Mucosa of rectum (tissue), 2 donors: Measurements from ENCODE around the gene OPHN1.
"Not testable (repeated sequence)": the region's sequence is repeated elsewhere in the genome, so short reads cannot be mapped to it uniquely, and the experiment has no call there.

Experiments used
- H3K27ac ChIP-seq, 2 donors: one replicate each; pipeline ENCODE4 v1.7.0; 2013; ENCODE audit warnings: inconsistent platforms in 2 of 2, low read depth in 2 of 2, low read length in 2 of 2
- H3K27me3 ChIP-seq, 2 donors: one replicate each; pipeline ENCODE4 v1.7.0; 2013; ENCODE audit warnings: low read length in 2 of 2; ENCODE audit not compliant: control insufficient read depth in 2 of 2, insufficient read depth in 2 of 2
- H3K36me3 ChIP-seq, 2 donors: one replicate each; pipeline ENCODE4 v1.7.0; 2013; ENCODE audit warnings: low read length in 2 of 2; ENCODE audit not compliant: control insufficient read depth in 2 of 2, insufficient read depth in 2 of 2
- H3K4me1 ChIP-seq, 2 donors: one replicate each; pipeline ENCODE4 v1.7.0; 2013; ENCODE audit warnings: low read length in 2 of 2, mild to moderate bottlenecking in 1 of 2; ENCODE audit not compliant: control insufficient read depth in 2 of 2, insufficient read depth in 2 of 2
- H3K4me3 ChIP-seq, 2 donors: one replicate each; pipeline ENCODE4 v1.7.0; 2013; ENCODE audit warnings: low read length in 2 of 2
- H3K9ac ChIP-seq, 2 donors: one replicate each; pipeline ENCODE4 v1.7.0; 2013; ENCODE audit warnings: low read length in 2 of 2, low read depth in 1 of 2, mild to moderate bottlenecking in 1 of 2
- H3K9me3 ChIP-seq, 2 donors: one replicate each; pipeline ENCODE4 v1.7.0; 2013; ENCODE audit warnings: low read length in 2 of 2; ENCODE audit not compliant: control insufficient read depth in 2 of 2
- donor health status: healthy.
- donor health status: Normal muscosa, but diverticular disease.

OPHN1 gene

GRCh38 chrX:68284281-68284904 is 148.9 kb downstream of the OPHN1 start:
- no peak overlapping the region for H3K4me3 ChIP-seq
- no peak overlapping the region for H3K9ac ChIP-seq
- no peaks in the 10 kb centered on the region for H3K27me3 ChIP-seq
- H3K9me3 ChIP-seq, result no peaks in the 10 kb centered on the region
- no peaks in the 10 kb centered on the region for H3K4me1 ChIP-seq
- H3K36me3 ChIP-seq, result no peaks in the 10 kb centered on the region
- no peak overlapping the region for H3K27ac ChIP-seq

DNA sequence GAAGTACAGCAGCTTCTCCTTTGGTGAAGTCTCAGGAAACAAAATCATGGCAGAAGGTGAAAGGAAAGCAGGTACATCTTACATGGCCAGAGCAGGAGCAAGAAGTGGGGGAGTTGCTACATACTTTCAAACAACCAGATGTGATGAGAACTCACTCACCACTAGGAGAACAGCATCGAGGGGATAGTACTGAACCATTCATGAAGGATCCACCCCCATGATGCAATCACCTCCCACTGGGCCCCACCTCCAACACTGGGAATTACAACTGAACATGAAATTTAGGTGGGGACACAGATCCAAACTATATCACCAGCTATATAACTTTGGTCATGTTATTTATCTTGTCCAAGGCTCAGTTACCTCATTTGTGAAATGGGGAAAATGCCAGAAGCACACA is 159.4 kb downstream of the OPHN1 start:
- H3K27ac ChIP-seq, result no peak overlapping the region
- H3K9ac ChIP-seq, result no peak overlapping the region
- no peaks in the 10 kb centered on the region for H3K36me3 ChIP-seq
- no peaks in the 10 kb centered on the region for H3K27me3 ChIP-seq
- H3K4me3 ChIP-seq, result no peak overlapping the region
- H3K4me1 ChIP-seq, result no peaks in the 10 kb centered on the region
- H3K9me3 ChIP-seq, result no peaks in the 10 kb centered on the region

DNA sequence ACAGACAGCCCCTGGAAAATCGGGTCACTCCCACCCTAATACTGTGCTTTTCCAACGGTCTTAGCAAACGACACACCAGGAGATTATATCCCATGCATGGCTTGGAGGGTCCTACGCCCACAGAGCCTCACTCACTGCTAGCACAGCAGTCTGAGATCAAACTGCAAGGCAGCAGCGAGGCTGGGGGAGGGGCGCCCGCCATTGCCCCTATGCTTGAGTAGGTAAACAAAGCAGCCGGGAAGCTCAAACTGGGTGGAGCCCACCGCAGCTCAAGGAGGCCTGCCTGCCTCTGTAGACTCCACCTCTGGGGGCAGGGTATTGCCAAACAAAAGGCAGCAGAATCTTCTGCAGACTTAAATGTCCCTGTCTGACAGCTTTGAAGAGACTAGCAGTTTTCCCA is 168.5 kb downstream of the OPHN1 start:
- not testable (repeated sequence) for H3K4me3 ChIP-seq, H3K27ac ChIP-seq, H3K4me1 ChIP-seq, H3K9ac ChIP-seq, H3K27me3 ChIP-seq, H3K9me3 ChIP-seq, H3K36me3 ChIP-seq

GRCh38 chrX:68261060-68261672 is 172.1 kb downstream of the OPHN1 start:
- Histone ChIP-seq H3K9me3 (no peaks in the 10 kb centered on the region), H3K4me1 (no peaks in the 10 kb centered on the region), H3K36me3 (no peaks in the 10 kb centered on the region), H3K27ac (no peak overlapping the region), H3K4me3 (no peak overlapping the region), H3K27me3 (no peaks in the 10 kb centered on the region), H3K9ac (no peak overlapping the region)

GRCh38 chrX:68256990-68257389 is 176.3 kb downstream of the OPHN1 start:
- no peak overlapping the region for H3K9ac ChIP-seq
- no peak overlapping the region for H3K27ac ChIP-seq
- peaks cover 0 to 8% of the 10 kb centered on the region in 2 donors for H3K4me1 ChIP-seq
- no peaks in the 10 kb centered on the region for H3K27me3 ChIP-seq
- no peak overlapping the region for H3K4me3 ChIP-seq
- no peaks in the 10 kb centered on the region for H3K36me3 ChIP-seq
- no peaks in the 10 kb centered on the region for H3K9me3 ChIP-seq

GRCh38 chrX:68254738-68255645 is 178.3 kb downstream of the OPHN1 start:
- Histone ChIP-seq H3K27ac (no peak overlapping the region), H3K9me3 (no peaks in the 10 kb centered on the region), H3K9ac (no peak overlapping the region), H3K27me3 (no peaks in the 10 kb centered on the region), H3K4me1 (peaks cover 0 to 8% of the 10 kb centered on the region in 2 donors), H3K4me3 (no peak overlapping the region), H3K36me3 (no peaks in the 10 kb centered on the region)

- peaks cover 0 to 8% of the 10 kb centered on the region in 2 donors for H3K4me1 ChIP-seq
- no peak overlapping the region for H3K27ac ChIP-seq
- H3K27me3 ChIP-seq, result no peaks in the 10 kb centered on the region
- no peaks in the 10 kb centered on the region for H3K36me3 ChIP-seq
- H3K9ac ChIP-seq, result no peak overlapping the region
- no peak overlapping the region for H3K4me3 ChIP-seq
- no peaks in the 10 kb centered on the region for H3K9me3 ChIP-seq
Measured at GRCh38 chrX:68252664-68253063, 180.6 kb downstream of the OPHN1 start.

DNA sequence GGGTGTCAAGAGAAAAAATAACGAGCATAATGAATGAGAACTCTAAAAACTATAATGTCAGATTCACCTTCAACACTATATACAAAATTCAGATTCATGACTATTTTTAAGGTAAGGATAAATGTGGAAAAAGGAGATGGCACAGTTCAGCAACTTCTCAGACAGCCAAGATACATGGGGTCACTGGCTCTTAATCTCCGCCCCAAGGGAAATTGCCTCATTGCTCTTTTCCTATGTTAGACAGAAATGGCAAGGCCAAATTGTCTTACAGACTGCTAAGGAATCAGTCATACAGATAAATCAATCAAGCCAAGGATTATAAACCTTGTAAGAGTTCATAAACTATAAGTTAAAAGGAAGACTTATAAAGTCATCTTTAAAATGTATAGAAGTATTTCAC is 183.4 kb downstream of the OPHN1 start:
- Histone ChIP-seq H3K27me3 (no peaks in the 10 kb centered on the region), H3K27ac (peak overlapping the region in 1 of 2 donors; percentile 21)

GRCh38 chrX:68249401-68249831 is 183.9 kb downstream of the OPHN1 start:
- Histone ChIP-seq H3K4me3 (no peak overlapping the region), H3K9ac (no peak overlapping the region), H3K4me1 (no peaks in the 10 kb centered on the region), H3K27ac (peak overlapping the region in 1 of 2 donors; percentile 21), H3K9me3 (no peaks in the 10 kb centered on the region), H3K36me3 (no peaks in the 10 kb centered on the region), H3K27me3 (no peaks in the 10 kb centered on the region)

More for the DNA sequence above, 183.4 kb downstream of the OPHN1 start:
- H3K9ac ChIP-seq, result no peak overlapping the region
- no peaks in the 10 kb centered on the region for H3K36me3 ChIP-seq
- H3K9me3 ChIP-seq, result no peaks in the 10 kb centered on the region
- H3K4me3 ChIP-seq, result no peak overlapping the region
- peaks cover 0 to 1% of the 10 kb centered on the region in 2 donors for H3K4me1 ChIP-seq

GRCh38 chrX:68238568-68238967 is 194.7 kb downstream of the OPHN1 start:
- Histone ChIP-seq H3K9me3 (no peaks in the 10 kb centered on the region), H3K9ac (no peak overlapping the region), H3K27me3 (no peaks in the 10 kb centered on the region), H3K27ac (no peak overlapping the region), H3K4me1 (no peaks in the 10 kb centered on the region), H3K36me3 (peaks cover 0 to 3% of the 10 kb centered on the region in 2 donors), H3K4me3 (no peak overlapping the region)
